Measurements from ENCODE around the gene DNMT3A. TPM values are rescaled to one million over a fixed set of nuclear protein-coding genes. Genes with fewer than 3 reads are reported as not detected.
A peak's percentile ranks its signal among the peaks of the same experiment; 100 is the strongest.

DNMT3A gene
- total RNA-seq, 1 experiment from 2014 or later, result 215 TPM

DNA sequence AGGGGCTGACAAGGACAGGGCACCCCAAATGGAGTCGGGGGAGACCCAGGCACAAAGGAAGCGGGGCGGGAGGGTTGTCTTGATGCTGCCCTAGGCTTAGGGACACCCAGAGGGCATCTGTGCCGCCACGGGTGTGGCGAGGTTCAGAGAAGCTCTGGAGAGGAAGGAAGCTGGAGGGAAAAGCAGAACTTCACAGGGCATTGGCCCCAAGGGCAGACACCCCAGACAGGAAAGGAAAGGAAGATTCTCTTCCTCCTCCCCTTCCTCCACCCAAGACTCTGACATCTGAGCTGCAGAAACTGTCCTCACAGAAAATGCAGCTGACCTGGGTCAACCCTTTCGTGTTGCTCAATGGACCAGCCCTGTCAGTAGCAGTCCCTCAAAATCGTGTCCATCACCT is 25.6 kb downstream of the DNMT3A start:
- Histone ChIP-seq H3K9ac (ENCODE audit: extremely low read depth, insufficient read length, low read length) (no peak overlapping the region), H3K9me3 (ENCODE audit: control insufficient read depth, low read depth, low read length) (no peaks in the 10 kb centered on the region), H3K27ac (ENCODE audit: insufficient read length, low read depth, low read length) (no peak overlapping the region), H3K27me3 (ENCODE audit: insufficient read depth, low read length) (no peaks in the 10 kb centered on the region), H3K4ac (ENCODE audit: low read depth, low read length) (no peak overlapping the region), H3K56ac (ENCODE audit: insufficient read length, low read depth, low read length) (no peak overlapping the region), H2AK5ac (ENCODE audit: insufficient read length, low read length) (no peak overlapping the region), H2BK20ac (ENCODE audit: low read depth, low read length, poor library complexity, severe bottlenecking) (no peak overlapping the region), H3T11ph (ENCODE audit: low read length) (no peak overlapping the region), H2BK15ac (ENCODE audit: low read depth, low read length) (no peak overlapping the region), H3K18ac (ENCODE audit: insufficient read length, low read depth, low read length) (no peak overlapping the region), H3K23me2 (ENCODE audit: insufficient read length, low read depth, low read length, poor library complexity, severe bottlenecking) (peaks cover 6% of the 10 kb centered on the region), H3K79me2 (ENCODE audit: insufficient read depth, low read length) (no peaks in the 10 kb centered on the region), H3K23ac (ENCODE audit: insufficient read length, low read depth, low read length) (no peak overlapping the region), H4K8ac (replicated peaks; ENCODE audit: insufficient read length, low read depth, low read length) (no peak overlapping the region), H3K14ac (ENCODE audit: insufficient read depth, low read length) (no peak overlapping the region), H3K4me2 (ENCODE audit: insufficient read depth, insufficient read length, low read length) (no peak overlapping the region), H2AFZ (ENCODE audit: low read length) (no peak overlapping the region), H4K5ac (ENCODE audit: insufficient read length, low read depth, low read length) (no peak overlapping the region), H2BK120ac (ENCODE audit: low read depth, low read length, poor library complexity, severe bottlenecking) (no peak overlapping the region), H4K20me1 (ENCODE audit: control insufficient read depth, insufficient read depth, insufficient read length) (no peaks in the 10 kb centered on the region), H3K4me1 (ENCODE audit: insufficient read depth, low read length) (peaks cover 4% of the 10 kb centered on the region; the same call in 1 of the 2 replicates), H2BK5ac (ENCODE audit: insufficient read length, low read length) (no peak overlapping the region), H3K79me1 (ENCODE audit: insufficient read depth, low read depth, low read length, poor library complexity, severe bottlenecking) (no peaks in the 10 kb centered on the region), H4K91ac (ENCODE audit: insufficient read length, low read depth, low read length) (no peak overlapping the region), H2BK12ac (ENCODE audit: insufficient read length, low read depth, low read length) (no peak overlapping the region)
- H3K27me3 Mint-ChIP-seq (ENCODE audit: low read depth), result no peaks in the 10 kb centered on the region
- 0 out of 7 replicates have a peak overlapping the region, but pooled peaks of 2 of the 3 experiments have one; percentile 10 to 23 for H3K27ac Mint-ChIP-seq
- no peak overlapping the region for H3K4me3 Mint-ChIP-seq
- peaks cover 34 to 51% of the 10 kb centered on the region in 2 experiments for H3K4me1 Mint-ChIP-seq
- peaks cover 0 to under 1% (median 0%) of the 10 kb centered on the region in 3 experiments; a peak in 1 of 7 replicates for H3K36me3 Mint-ChIP-seq (ENCODE audit: insufficient read depth in 1 of 3, low read depth in 3 of 3)
- H3K9me3 Mint-ChIP-seq, result peaks cover 0 to under 1% of the 10 kb centered on the region in 2 experiments; a peak in 1 of 5 replicates
- TF ChIP-seq, protein P1, sequence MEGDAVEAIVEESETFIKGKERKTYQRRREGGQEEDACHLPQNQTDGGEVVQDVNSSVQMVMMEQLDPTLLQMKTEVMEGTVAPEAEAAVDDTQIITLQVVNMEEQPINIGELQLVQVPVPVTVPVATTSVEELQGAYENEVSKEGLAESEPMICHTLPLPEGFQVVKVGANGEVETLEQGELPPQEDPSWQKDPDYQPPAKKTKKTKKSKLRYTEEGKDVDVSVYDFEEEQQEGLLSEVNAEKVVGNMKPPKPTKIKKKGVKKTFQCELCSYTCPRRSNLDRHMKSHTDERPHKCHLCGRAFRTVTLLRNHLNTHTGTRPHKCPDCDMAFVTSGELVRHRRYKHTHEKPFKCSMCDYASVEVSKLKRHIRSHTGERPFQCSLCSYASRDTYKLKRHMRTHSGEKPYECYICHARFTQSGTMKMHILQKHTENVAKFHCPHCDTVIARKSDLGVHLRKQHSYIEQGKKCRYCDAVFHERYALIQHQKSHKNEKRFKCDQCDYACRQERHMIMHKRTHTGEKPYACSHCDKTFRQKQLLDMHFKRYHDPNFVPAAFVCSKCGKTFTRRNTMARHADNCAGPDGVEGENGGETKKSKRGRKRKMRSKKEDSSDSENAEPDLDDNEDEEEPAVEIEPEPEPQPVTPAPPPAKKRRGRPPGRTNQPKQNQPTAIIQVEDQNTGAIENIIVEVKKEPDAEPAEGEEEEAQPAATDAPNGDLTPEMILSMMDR (conservative IDR thresholded peaks at IDR 0.05), result no peak
- DNase-seq, result no peak
- no CpG with 5 or more reads among the region's 8 CpGs for WGBS (ENCODE audit: extremely low coverage, insufficient read length, low lambda C conversion rate)

All from H9 (cell line).